SK-N-SH (cell line): ENCODE measurements around the gene FRY. TPM values are rescaled to one million over a fixed set of nuclear protein-coding genes. Genes with fewer than 3 reads are reported as not detected.

Experiments used
- CTCF ChIA-PET: fragments of 300-600, 350-600 bp; formaldehyde crosslinking; extraction: SDS; loops from one replicate; lab custom pipeline; 2021; lab: Yijun Ruan, JAX
- POLR2A ChIA-PET: fragments of 350-600 bp; sonication (Branson Sonifier 250); formaldehyde crosslinking; extraction: SDS; loops from one replicate; lab custom pipeline; 2020; ENCODE audit warnings: antibody characterized with exemption, inconsistent platforms; lab: Yijun Ruan, JAX
- DNase-seq: peaks from one replicate; pipeline ENCODE4 v3.0.0; 2012
- H2AFZ ChIP-seq: fragments of 200-600 bp; sonication (generic); 2 replicates; pipeline ENCODE4 v1.8.1; 2016; ENCODE audit warnings: antibody characterized with exemption, mild to moderate bottlenecking, low read depth
- H3F3A ChIP-seq: fragments of 200-600 bp; sonication (generic); replicated peaks from 2 replicates; pipeline ENCODE3; 2016; ENCODE audit warnings: antibody characterized with exemption, mild to moderate bottlenecking; ENCODE audit not compliant: insufficient read depth
- H3K27ac ChIP-seq, 2 experiments: fragments of 200-500 bp in 1 of 2; fragments of 200-600 bp in 1 of 2; sonication (Bioruptor generic) in 1 of 2; sonication (generic), shearing (Covaris generic) in 1 of 2; 2 replicates each; pipeline versions ENCODE4 v1.5.1 to v1.6.1; 2014 to 2016; ENCODE audit warnings: low read depth in 2 of 2, inconsistent platforms in 1 of 2, low read length in 1 of 2, mild to moderate bottlenecking in 1 of 2, mixed read lengths in 1 of 2
- H3K27me3 ChIP-seq: fragments of 200-600 bp; sonication (generic), shearing (Covaris generic); 2 replicates; pipeline ENCODE4 v1.6.1; 2016; ENCODE audit warnings: mixed run types; ENCODE audit not compliant: insufficient read depth
- H3K36me3 ChIP-seq, 2 experiments: fragments of 200-500 bp in 1 of 2; fragments of 200-600 bp in 1 of 2; sonication (Bioruptor generic) in 1 of 2; sonication (generic) in 1 of 2; replicated peaks in 1 of 2; 2 replicates each; pipeline versions ENCODE3 to v1.5.1; 2014 to 2016; ENCODE audit warnings: low read length in 1 of 2, mild to moderate bottlenecking in 1 of 2; ENCODE audit not compliant: insufficient read depth in 2 of 2, control insufficient read depth in 1 of 2
- H3K4me1 ChIP-seq, 2 experiments: fragments of 200-500 bp in 1 of 2; fragments of 200-600 bp in 1 of 2; sonication (Bioruptor generic) in 1 of 2; sonication (generic), shearing (Covaris generic) in 1 of 2; 2 replicates each; pipeline versions ENCODE4 v1.5.1 to v1.6.1; 2014 to 2016; ENCODE audit warnings: low read depth in 1 of 2, low read length in 1 of 2, mixed run types in 1 of 2; ENCODE audit not compliant: insufficient read depth in 2 of 2, control insufficient read depth in 1 of 2
- H3K4me2 ChIP-seq: fragments of 200-600 bp; sonication (generic), shearing (Covaris generic); 2 replicates; pipeline ENCODE4 v1.6.1; 2017; ENCODE audit warnings: mixed run types
- H3K4me3 ChIP-seq, 2 experiments: fragments of 200-500 bp in 1 of 2; fragments of 200-600 bp in 1 of 2; sonication (Bioruptor generic) in 1 of 2; sonication (generic), shearing (Covaris generic) in 1 of 2; 2 replicates each; pipeline versions ENCODE4 v1.5.1 to v1.8.1; 2014 to 2016; ENCODE audit warnings: low read depth in 2 of 2, inconsistent platforms in 1 of 2, low read length in 1 of 2, mild to moderate bottlenecking in 1 of 2, mixed read lengths in 1 of 2, moderate library complexity in 1 of 2
- H3K79me2 ChIP-seq: fragments of 200-600 bp; sonication (generic); 2 replicates; pipeline ENCODE4 v1.8.1; 2017; ENCODE audit warnings: mild to moderate bottlenecking; ENCODE audit not compliant: insufficient read depth
- H3K9ac ChIP-seq: fragments of 200-600 bp; sonication (generic); 2 replicates; pipeline ENCODE4 v1.6.1; 2017; ENCODE audit warnings: mixed run types
- H3K9me2 ChIP-seq: fragments of 200-600 bp; sonication (generic); 2 replicates; pipeline ENCODE4 v1.6.1; 2017; ENCODE audit warnings: mixed run types
- H3K9me3 ChIP-seq: fragments of 200-600 bp; sonication (generic); 2 replicates; pipeline ENCODE4 v1.6.1; 2017; ENCODE audit warnings: mixed run types, mild to moderate bottlenecking, moderate library complexity
- H4K20me1 ChIP-seq: fragments of 200-600 bp; sonication (generic); 2 replicates; pipeline ENCODE4 v1.6.1; 2017; ENCODE audit warnings: mild to moderate bottlenecking, mixed run types; ENCODE audit not compliant: insufficient read depth
- ELF1 ChIP-seq: IDR thresholded peaks from 2 replicates; pipeline ENCODE4 v1.4.0; 2012
- EP300 ChIP-seq, 2 experiments: IDR thresholded peaks; 2 replicates each; pipeline versions ENCODE4 v1.4.0 to v1.6.1; 2012; ENCODE audit warnings: borderline replicate concordance in 1 of 2, low read depth in 1 of 2, low read length in 1 of 2
- FOXJ3 ChIP-seq: sonication (generic); formaldehyde crosslinking; IDR thresholded peaks from 2 replicates; pipeline ENCODE4 v1.5.1; 2020; ENCODE audit warnings: mild to moderate bottlenecking, missing genetic modification reagents
- JUND ChIP-seq: IDR thresholded peaks from 2 replicates; pipeline ENCODE4 v1.4.0; 2012
- MAX ChIP-seq: IDR thresholded peaks from 2 replicates; pipeline ENCODE4 v1.4.0; 2012; ENCODE audit warnings: low read depth
- MEF2A ChIP-seq: IDR thresholded peaks from 2 replicates; pipeline ENCODE4 v1.4.0; 2012; ENCODE audit warnings: low read depth, borderline replicate concordance
- MXI1 ChIP-seq: IDR thresholded peaks from 2 replicates; pipeline ENCODE4 v1.6.1; 2012; ENCODE audit warnings: mild to moderate bottlenecking, low read depth, low read length, improper control_type of control experiment
- NRF1 ChIP-seq: IDR thresholded peaks from 2 replicates; pipeline ENCODE4 v1.6.1; 2012; ENCODE audit warnings: low read depth, mild to moderate bottlenecking, low read length
- POLR2AphosphoS5 ChIP-seq: IDR thresholded peaks from 2 replicates; pipeline ENCODE4 v1.6.1; 2012; ENCODE audit warnings: low read depth, low read length
- RAD21 ChIP-seq: IDR thresholded peaks from 2 replicates; pipeline ENCODE4 v1.6.1; 2012; ENCODE audit warnings: mild to moderate bottlenecking, low read length
- RXRA ChIP-seq: IDR thresholded peaks from 2 replicates; pipeline ENCODE4 v1.4.0; 2012; ENCODE audit warnings: low read depth, mild to moderate bottlenecking, borderline replicate concordance
- SMC3 ChIP-seq: IDR thresholded peaks from 2 replicates; pipeline ENCODE4 v1.6.1; 2012; ENCODE audit warnings: low read depth, low read length, improper control_type of control experiment
- TAF1 ChIP-seq: IDR thresholded peaks from 2 replicates; pipeline ENCODE4 v1.6.1; 2012; ENCODE audit warnings: low read depth, mild to moderate bottlenecking, low read length, moderate library complexity, borderline replicate concordance
- ZBTB33 ChIP-seq: IDR thresholded peaks from 2 replicates; pipeline ENCODE4 v1.4.0; 2012; ENCODE audit warnings: low read depth, borderline replicate concordance
- WGBS: methylation state at CpG from one replicate; pipeline ENCODE4 v1.1.6; 2017; ENCODE audit warnings: low lambda C conversion rate; 5-methylcytosine and 5-hydroxymethylcytosine counted together
- polyA plus RNA-seq, 3 experiments: library from polyadenylated mRNA; depleted of rRNA; stranded (reverse); fragments of >200 nt; gene quantifications; 2 replicates each; pipeline ENCODE4 v1.2.3, GENCODE V29; 2012
- TF ChIP-seq, protein P1 (sequence below): fragments of 200-600 bp; sonication (generic); IDR thresholded peaks from 2 replicates; pipeline ENCODE4 v1.6.1; 2017; ENCODE audit warnings: antibody characterized with exemption, mild to moderate bottlenecking, moderate library complexity
- TF ChIP-seq, protein P2 (sequence below): IDR thresholded peaks from 2 replicates; pipeline ENCODE4 v1.6.1; 2012; ENCODE audit warnings: mild to moderate bottlenecking, low read depth, low read length, moderate library complexity
- TF ChIP-seq, protein P3 (sequence below): fragments of 150-350 bp; IDR thresholded peaks from 2 replicates; pipeline ENCODE4 v1.6.1; 2017; ENCODE audit warnings: antibody characterized with exemption, low read length, low read depth, borderline replicate concordance
- TF ChIP-seq, protein P4 (sequence below): fragments of 150-350 bp; IDR thresholded peaks from 2 replicates; pipeline ENCODE4 v1.6.1; 2016; ENCODE audit warnings: mild to moderate bottlenecking, low read depth, low read length

Gene FRY
- polyA plus RNA-seq, 1 of the 3 experiments (the other 2 are of a cell fraction) = 1.4 TPM

- POLR2A ChIA-PET = no interaction called here
- H3K9me2 ChIP-seq = no peaks in the 10 kb centered on the region
- H3K4me1 ChIP-seq = peaks cover 0 to 13% of the 10 kb centered on the region in 2 experiments; a peak in 2 of 4 replicates
- no peak overlapping the region for H3K4me2 ChIP-seq
- peaks cover 6% of the 10 kb centered on the region for H3F3A ChIP-seq
- no peaks in the 10 kb centered on the region for H3K36me3 ChIP-seq
- TF ChIP-seq POLR2AphosphoS5 = no peak
- TF ChIP-seq JUND = no peak
- TF ChIP-seq SMC3 = no peak
- TF ChIP-seq ZBTB33 = no peak
- TF ChIP-seq, all 33 proteins: peak for 0
- Histone ChIP-seq H3K27ac (no peak overlapping the region), H3K9me3 (no peaks in the 10 kb centered on the region), H3K79me2 (no peaks in the 10 kb centered on the region), H3K27me3 (no peaks in the 10 kb centered on the region), H2AFZ (no peak overlapping the region), H3K4me3 (no peak overlapping the region), H3K9ac (no peak overlapping the region), H4K20me1 (no peaks in the 10 kb centered on the region)
- CTCF ChIA-PET = interaction anchor here (3.6 kb wide), 1 partner anchor 127 kb away, joined by 12 read pairs; no protein-coding TSS in a partner anchor
- DNase-seq = no peak
- 62% methylated on average over 2 of the region's 2 CpGs for whole genome bisulfite sequencing
These were observed 5.2 kb downstream of the FRY start for GRCh38 chr13:32036757-32037156.

DNA sequence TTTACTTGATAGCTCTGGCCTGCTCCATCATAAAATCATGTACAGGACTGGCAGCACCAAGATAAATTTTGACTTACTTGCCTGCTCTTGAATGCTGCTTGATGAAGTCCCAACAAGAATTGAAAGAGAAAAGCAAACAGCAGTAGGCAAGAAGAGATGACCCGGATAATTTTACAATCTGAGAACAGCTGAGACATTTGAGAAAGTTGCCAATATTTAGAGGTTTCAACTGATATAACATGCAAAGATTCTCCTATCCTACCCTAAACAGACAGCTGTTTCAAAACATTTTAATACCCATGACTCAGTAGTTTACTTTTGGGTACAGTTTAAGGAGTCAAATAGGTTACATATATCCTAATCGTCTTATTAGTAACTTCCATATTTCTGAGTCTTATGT, 5.9 kb downstream of the FRY start:
- H3K9me3 ChIP-seq = no peaks in the 10 kb centered on the region
- CTCF ChIA-PET = interaction anchor here (1.3 to 3.6 kb wide), 2 partner anchors 34 to 128 kb away, joined by 4 to 12 read pairs; no protein-coding TSS in a partner anchor
- no peaks in the 10 kb centered on the region for H3K36me3 ChIP-seq
- WGBS = 38% methylated on average over 2 of the region's 2 CpGs
- no peak for DNase-seq
- peaks cover 6% of the 10 kb centered on the region for H3F3A ChIP-seq
- POLR2A ChIA-PET = no interaction called here
- no peaks in the 10 kb centered on the region for H3K79me2 ChIP-seq
- no peaks in the 10 kb centered on the region for H3K9me2 ChIP-seq
- H3K4me3 ChIP-seq = no peak overlapping the region
- H3K27ac ChIP-seq = no peak overlapping the region; a peak in 1 of 4 replicates
- H3K9ac ChIP-seq = no peak overlapping the region
- peaks cover 0 to 13% of the 10 kb centered on the region in 2 experiments; a peak in 2 of 4 replicates for H3K4me1 ChIP-seq
- no peaks in the 10 kb centered on the region for H4K20me1 ChIP-seq
- H3K27me3 ChIP-seq = no peaks in the 10 kb centered on the region
- no peak overlapping the region for H3K4me2 ChIP-seq
- no peak overlapping the region for H2AFZ ChIP-seq
- TF ChIP-seq RAD21 = no peak
- TF ChIP-seq, protein P1, sequence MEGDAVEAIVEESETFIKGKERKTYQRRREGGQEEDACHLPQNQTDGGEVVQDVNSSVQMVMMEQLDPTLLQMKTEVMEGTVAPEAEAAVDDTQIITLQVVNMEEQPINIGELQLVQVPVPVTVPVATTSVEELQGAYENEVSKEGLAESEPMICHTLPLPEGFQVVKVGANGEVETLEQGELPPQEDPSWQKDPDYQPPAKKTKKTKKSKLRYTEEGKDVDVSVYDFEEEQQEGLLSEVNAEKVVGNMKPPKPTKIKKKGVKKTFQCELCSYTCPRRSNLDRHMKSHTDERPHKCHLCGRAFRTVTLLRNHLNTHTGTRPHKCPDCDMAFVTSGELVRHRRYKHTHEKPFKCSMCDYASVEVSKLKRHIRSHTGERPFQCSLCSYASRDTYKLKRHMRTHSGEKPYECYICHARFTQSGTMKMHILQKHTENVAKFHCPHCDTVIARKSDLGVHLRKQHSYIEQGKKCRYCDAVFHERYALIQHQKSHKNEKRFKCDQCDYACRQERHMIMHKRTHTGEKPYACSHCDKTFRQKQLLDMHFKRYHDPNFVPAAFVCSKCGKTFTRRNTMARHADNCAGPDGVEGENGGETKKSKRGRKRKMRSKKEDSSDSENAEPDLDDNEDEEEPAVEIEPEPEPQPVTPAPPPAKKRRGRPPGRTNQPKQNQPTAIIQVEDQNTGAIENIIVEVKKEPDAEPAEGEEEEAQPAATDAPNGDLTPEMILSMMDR = no peak
- TF ChIP-seq NRF1 = no peak
- TF ChIP-seq TAF1 = no peak
- no peak for TF ChIP-seq MAX
- TF ChIP-seq MXI1 = no peak
- TF ChIP-seq SMC3 = no peak
- TF ChIP-seq POLR2AphosphoS5 = no peak
- no peak for TF ChIP-seq MEF2A
- TF ChIP-seq EP300 (IDR thresholded peaks at IDR 0.05; ENCODE audit: borderline replicate concordance in 1 of 2, low read depth in 1 of 2, low read length in 1 of 2) = no peak
- no peak for TF ChIP-seq RXRA
- TF ChIP-seq, protein P2, sequence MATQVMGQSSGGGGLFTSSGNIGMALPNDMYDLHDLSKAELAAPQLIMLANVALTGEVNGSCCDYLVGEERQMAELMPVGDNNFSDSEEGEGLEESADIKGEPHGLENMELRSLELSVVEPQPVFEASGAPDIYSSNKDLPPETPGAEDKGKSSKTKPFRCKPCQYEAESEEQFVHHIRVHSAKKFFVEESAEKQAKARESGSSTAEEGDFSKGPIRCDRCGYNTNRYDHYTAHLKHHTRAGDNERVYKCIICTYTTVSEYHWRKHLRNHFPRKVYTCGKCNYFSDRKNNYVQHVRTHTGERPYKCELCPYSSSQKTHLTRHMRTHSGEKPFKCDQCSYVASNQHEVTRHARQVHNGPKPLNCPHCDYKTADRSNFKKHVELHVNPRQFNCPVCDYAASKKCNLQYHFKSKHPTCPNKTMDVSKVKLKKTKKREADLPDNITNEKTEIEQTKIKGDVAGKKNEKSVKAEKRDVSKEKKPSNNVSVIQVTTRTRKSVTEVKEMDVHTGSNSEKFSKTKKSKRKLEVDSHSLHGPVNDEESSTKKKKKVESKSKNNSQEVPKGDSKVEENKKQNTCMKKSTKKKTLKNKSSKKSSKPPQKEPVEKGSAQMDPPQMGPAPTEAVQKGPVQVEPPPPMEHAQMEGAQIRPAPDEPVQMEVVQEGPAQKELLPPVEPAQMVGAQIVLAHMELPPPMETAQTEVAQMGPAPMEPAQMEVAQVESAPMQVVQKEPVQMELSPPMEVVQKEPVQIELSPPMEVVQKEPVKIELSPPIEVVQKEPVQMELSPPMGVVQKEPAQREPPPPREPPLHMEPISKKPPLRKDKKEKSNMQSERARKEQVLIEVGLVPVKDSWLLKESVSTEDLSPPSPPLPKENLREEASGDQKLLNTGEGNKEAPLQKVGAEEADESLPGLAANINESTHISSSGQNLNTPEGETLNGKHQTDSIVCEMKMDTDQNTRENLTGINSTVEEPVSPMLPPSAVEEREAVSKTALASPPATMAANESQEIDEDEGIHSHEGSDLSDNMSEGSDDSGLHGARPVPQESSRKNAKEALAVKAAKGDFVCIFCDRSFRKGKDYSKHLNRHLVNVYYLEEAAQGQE = no peak
- no peak for TF ChIP-seq FOXJ3 (CRISPR knock-in tag)
- TF ChIP-seq, protein P3, sequence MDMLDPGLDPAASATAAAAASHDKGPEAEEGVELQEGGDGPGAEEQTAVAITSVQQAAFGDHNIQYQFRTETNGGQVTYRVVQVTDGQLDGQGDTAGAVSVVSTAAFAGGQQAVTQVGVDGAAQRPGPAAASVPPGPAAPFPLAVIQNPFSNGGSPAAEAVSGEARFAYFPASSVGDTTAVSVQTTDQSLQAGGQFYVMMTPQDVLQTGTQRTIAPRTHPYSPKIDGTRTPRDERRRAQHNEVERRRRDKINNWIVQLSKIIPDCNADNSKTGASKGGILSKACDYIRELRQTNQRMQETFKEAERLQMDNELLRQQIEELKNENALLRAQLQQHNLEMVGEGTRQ = no peak
- TF ChIP-seq, protein P4, sequence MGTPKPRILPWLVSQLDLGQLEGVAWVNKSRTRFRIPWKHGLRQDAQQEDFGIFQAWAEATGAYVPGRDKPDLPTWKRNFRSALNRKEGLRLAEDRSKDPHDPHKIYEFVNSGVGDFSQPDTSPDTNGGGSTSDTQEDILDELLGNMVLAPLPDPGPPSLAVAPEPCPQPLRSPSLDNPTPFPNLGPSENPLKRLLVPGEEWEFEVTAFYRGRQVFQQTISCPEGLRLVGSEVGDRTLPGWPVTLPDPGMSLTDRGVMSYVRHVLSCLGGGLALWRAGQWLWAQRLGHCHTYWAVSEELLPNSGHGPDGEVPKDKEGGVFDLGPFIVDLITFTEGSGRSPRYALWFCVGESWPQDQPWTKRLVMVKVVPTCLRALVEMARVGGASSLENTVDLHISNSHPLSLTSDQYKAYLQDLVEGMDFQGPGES = no peak
- no peak for TF ChIP-seq ELF1
